Skeletal muscle satellite cell (primary cell): Measurements from ENCODE around the gene PPP2R2D.

Experiments used
- H3K27me3 ChIP-seq: 2 replicates; pipeline ENCODE4 v1.7.0; 2013; ENCODE audit warnings: low read length; ENCODE audit not compliant: control insufficient read depth, insufficient read depth
- H3K36me3 ChIP-seq: 2 replicates; pipeline ENCODE4 v1.7.0; 2013; ENCODE audit warnings: mild to moderate bottlenecking, control low read depth, low read length; ENCODE audit not compliant: insufficient read depth
- H3K4me1 ChIP-seq: 2 replicates; pipeline ENCODE4 v1.7.0; 2013; ENCODE audit warnings: low read length; ENCODE audit not compliant: control insufficient read depth, insufficient read depth
- H3K4me2 ChIP-seq: 2 replicates; pipeline ENCODE4 v1.7.0; 2013; ENCODE audit warnings: mild to moderate bottlenecking, low read length
- H3K4me3 ChIP-seq: 2 replicates; pipeline ENCODE4 v1.7.0; 2013; ENCODE audit warnings: low read length
- H3K9ac ChIP-seq: 2 replicates; pipeline ENCODE4 v1.7.0; 2013; ENCODE audit warnings: mild to moderate bottlenecking, low read depth, low read length, moderate library complexity
- H3K9me3 ChIP-seq: replicated peaks from 2 replicates; pipeline ENCODE4 v1.7.0; 2013; ENCODE audit warnings: mild to moderate bottlenecking, control low read depth, low read length

Gene PPP2R2D

DNA sequence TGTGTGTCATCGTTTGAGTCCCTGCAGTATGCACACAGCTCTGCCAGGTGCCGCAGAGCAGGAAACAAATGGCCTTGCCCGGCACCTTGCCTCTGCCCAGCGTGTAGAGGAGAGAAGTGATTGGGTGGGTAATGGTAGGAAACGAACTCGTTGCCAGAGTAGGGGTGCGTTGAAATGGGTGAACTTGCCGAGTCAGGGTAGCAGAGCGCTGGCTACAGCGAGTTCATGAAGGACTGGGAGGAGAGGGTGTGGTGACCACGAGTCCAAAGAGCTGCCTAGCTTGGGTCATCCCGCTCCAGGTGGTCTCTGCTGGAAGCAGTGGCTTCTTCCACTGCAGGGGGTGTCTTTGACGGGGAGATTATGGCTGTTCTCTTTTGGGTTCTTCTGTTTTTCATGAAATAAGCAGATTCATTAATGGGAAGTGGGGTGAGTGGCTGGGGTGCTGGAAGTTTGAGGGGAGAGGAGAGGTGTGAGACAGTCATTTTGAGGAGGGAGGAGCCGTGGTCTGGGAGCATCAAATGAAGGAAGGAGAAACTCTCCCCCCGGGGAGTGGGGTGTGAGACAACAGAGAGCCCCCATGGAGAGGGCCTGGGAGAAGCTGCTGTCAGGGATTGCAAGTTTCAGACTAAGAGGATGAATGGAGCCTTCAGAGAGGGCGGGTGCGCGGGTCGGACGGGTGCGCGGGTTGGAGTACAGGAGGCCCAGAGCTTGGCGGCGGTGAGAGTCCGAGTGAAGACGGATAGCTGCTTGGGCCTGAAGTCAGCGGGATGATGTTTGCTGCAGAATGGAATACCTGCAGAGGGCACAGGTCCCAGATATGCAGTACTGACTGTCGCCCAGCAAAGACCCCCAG, 26.2 kb downstream of the PPP2R2D start:
- Histone ChIP-seq H3K27me3 (no peaks in the 10 kb centered on the region), H3K9me3 (no peaks in the 10 kb centered on the region), H3K4me2 (no peak overlapping the region), H3K4me1 (peaks cover 37% of the 10 kb centered on the region), H3K36me3 (no peaks in the 10 kb centered on the region), H3K9ac (no peak overlapping the region), H3K4me3 (no peak overlapping the region)

DNA sequence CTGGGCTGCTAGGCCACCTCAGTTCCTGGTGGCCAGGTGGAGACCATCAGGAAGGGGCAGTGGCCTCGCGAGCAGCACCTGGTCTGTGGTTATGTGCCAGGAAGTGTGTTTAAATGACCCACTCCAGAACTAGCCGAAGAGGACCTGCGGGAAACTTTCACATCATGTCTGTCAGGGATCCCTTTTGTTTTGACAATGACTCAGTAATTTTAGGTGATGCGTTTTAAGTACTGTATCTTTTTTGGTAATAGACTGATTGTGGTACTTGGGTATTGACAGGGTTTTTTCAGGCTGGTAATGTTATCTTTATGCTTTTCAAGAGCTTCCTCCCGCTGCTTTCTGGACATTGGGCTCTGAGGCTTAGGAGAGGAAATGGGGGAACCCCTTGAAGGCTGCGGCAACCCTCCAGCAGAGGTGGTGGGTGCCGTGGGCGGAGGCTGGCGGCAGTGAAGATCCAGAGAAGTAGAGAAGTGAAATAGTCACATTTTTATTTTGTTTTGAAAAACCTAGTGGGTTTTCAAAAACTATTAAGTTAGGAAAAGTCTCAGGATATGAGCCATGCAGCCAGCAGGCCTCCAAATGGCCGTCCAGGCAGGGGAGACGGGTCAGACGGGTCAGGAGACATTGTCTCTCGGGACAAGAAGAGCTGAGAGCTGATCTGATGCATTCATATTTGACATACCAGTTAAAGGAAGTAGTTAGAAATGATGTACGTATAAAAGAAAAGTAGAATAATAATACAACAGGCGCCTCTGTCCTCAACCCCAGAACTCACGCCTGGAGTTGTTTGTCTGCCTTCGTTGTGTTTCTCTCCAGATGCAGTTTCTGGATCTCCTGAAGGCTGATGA, 27.7 kb downstream of the PPP2R2D start:
- H3K27me3 ChIP-seq: no peaks in the 10 kb centered on the region
- no peak overlapping the region for H3K4me3 ChIP-seq
- peak overlapping the region; percentile 28 for H3K9ac ChIP-seq
- H3K9me3 ChIP-seq: no peaks in the 10 kb centered on the region
- H3K4me2 ChIP-seq: peak overlapping the region; percentile 36
- no peaks in the 10 kb centered on the region for H3K36me3 ChIP-seq
- peaks cover 51% of the 10 kb centered on the region for H3K4me1 ChIP-seq

DNA sequence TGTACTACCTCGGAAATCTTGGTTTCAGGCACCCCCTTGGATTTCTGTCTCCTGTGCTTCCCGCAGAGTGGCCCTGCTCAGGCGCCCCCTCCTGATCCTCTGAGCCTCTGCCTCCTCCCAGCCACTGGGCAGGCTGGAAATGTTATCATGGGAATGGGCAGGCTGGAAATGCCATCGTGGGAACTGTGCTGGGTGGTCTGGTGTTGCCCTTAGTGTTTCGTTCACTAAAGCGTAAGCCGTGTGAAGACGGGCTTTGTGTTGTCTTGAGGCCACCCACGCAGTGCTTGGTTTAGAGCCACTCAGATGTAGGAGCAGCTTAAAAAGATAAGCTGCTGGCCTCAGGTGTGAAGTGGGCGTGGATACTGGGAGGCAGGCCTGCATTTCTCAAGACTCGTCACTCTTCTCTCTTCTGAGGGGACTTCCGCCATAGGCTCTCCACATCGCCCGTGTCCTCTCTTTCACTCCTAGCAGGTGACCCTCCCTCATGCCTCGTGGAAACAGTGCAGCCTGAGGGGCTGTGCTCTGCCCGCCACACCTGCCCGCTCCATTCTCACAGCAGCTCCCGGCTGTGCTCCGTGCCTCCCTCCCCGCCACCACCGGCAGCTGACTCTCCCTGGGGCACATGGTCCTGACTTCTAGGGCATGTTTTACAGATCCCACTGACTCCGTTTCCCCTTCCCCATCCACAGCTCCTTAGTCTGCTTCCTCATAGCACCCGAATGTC, 28.5 kb downstream of the PPP2R2D start:
- H3K27me3 ChIP-seq: no peaks in the 10 kb centered on the region
- peaks cover 2% of the 10 kb centered on the region for H3K36me3 ChIP-seq
- no peak overlapping the region for H3K9ac ChIP-seq
- H3K4me2 ChIP-seq: peak overlapping the region; percentile 36
- H3K9me3 ChIP-seq: no peaks in the 10 kb centered on the region
- no peak overlapping the region for H3K4me3 ChIP-seq
- peaks cover 53% of the 10 kb centered on the region for H3K4me1 ChIP-seq

DNA sequence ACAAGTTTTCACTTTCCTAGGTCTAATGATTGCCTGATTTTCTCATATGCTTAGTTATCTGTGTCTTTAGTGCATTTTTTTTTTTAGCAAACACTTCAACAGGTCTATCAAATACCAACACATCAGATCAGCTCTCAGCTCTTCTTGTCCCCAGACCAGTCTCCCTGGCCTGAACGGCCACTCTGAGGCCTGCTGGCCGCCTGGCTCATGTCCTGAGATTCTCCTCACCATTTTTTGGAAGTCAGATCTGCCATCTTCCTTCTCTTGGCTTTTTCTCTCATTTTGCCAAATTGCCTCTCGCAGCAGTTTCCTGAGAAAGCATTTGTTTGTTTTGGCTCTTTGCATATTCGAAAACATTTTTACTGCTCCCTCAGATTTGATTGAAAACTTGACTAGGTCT, 29.3 kb downstream of the PPP2R2D start:
- no peaks in the 10 kb centered on the region for H3K27me3 ChIP-seq
- H3K9ac ChIP-seq: no peak overlapping the region
- H3K4me1 ChIP-seq: peaks cover 53% of the 10 kb centered on the region
- H3K9me3 ChIP-seq: no peaks in the 10 kb centered on the region
- peaks cover 4% of the 10 kb centered on the region for H3K36me3 ChIP-seq
- no peak overlapping the region for H3K4me3 ChIP-seq
- H3K4me2 ChIP-seq: no peak overlapping the region

DNA sequence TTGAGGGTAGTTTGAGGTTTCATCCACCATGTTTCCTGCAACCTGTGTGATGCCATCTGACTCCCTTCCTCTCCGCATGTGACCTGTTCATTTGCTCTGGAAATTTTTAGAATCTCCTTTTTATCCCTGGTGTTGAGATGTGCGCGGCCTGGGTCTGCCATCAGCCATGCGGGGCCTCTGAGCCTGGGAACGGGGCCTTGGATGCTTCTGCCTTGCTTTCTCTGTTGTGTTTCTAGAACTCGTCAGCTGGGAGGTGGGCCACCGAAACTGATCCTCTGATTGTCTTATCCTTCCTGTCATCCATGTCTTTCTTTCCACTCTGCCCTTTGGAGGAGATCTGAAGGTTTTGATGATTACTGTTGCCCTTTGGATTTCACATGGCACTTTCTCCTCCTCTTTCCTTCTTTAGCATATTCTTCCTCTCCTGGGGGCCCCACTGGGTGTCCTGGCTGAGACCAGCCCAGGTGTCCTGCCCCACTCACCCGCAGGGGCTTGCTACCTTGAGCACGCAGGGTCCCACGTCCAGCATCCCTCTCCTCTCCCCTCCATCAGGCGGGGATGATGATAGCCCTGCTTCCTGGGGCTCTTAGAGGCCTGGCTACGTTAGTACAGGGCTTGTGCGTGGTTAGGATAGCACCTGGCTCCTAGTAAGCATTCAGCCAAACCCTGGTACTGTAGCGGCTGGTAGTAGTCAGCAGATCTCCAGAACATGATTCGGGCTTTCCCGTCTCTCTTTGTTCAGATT, 29.9 kb downstream of the PPP2R2D start:
- Histone ChIP-seq H3K36me3 (peaks cover 4% of the 10 kb centered on the region), H3K4me2 (no peak overlapping the region), H3K4me1 (peaks cover 53% of the 10 kb centered on the region), H3K4me3 (no peak overlapping the region), H3K9ac (no peak overlapping the region), H3K9me3 (no peaks in the 10 kb centered on the region), H3K27me3 (no peaks in the 10 kb centered on the region)

DNA sequence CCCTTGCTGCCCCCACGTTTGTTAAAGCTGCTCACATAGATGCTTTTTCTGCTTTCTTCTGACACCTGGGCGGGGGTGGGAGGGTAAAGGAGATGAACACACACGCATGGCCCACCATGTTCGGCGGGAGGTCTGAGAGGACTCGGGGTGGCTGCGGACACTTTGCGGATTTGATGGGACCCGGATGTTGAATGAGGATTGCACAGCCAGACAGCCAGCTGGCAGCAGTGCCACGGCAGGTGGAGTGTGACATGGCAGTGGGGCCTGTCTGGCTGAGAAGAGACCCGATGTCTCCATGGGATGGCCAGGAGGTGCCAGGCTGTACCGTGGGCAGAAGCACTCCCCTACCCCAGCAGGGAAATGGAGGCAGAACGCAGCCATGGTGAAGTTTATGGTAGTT, 31.2 kb downstream of the PPP2R2D start:
- H3K4me2 ChIP-seq: no peak overlapping the region
- H3K36me3 ChIP-seq: peaks cover 11% of the 10 kb centered on the region
- H3K9me3 ChIP-seq: no peaks in the 10 kb centered on the region
- no peak overlapping the region for H3K9ac ChIP-seq
- H3K27me3 ChIP-seq: no peaks in the 10 kb centered on the region
- H3K4me1 ChIP-seq: peaks cover 53% of the 10 kb centered on the region
- no peak overlapping the region for H3K4me3 ChIP-seq

DNA sequence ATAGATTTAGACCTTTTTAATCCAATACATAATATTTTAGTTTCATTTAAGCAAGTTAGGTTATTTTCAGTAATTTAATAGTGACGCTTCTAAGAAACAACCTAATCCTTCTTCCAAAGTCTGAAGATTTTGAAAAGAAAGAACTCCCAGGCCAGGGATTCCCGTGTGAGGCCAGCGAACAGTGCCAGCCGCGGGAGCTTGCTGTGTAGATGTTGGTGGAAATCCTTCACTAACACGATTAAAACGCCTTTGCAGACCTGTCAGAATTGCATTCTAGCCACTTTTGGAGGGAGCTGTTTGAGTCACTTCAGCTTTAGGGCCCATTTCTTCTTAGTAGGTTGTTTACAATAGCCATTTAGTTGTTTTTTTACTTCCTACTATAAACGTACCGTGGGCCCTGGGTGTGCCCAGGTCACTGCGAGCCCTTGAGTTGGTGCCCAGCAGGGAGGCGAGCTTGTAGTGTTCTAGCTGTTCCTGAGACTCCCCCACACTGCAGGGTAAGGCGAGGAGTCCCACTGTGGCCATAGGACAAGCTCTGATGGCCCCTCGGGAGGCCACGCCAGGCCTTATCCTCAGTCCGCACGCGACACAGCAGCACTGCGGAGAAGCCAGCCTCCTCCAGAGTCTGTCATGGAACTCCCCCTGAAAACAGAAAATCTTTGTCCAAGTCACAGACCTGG, 32.3 kb downstream of the PPP2R2D start:
- H3K4me3 ChIP-seq: no peak overlapping the region
- no peaks in the 10 kb centered on the region for H3K27me3 ChIP-seq
- H3K4me2 ChIP-seq: peak overlapping the region; percentile 25
- no peaks in the 10 kb centered on the region for H3K9me3 ChIP-seq
- H3K4me1 ChIP-seq: peaks cover 50% of the 10 kb centered on the region
- H3K36me3 ChIP-seq: peaks cover 20% of the 10 kb centered on the region
- no peak overlapping the region for H3K9ac ChIP-seq

DNA sequence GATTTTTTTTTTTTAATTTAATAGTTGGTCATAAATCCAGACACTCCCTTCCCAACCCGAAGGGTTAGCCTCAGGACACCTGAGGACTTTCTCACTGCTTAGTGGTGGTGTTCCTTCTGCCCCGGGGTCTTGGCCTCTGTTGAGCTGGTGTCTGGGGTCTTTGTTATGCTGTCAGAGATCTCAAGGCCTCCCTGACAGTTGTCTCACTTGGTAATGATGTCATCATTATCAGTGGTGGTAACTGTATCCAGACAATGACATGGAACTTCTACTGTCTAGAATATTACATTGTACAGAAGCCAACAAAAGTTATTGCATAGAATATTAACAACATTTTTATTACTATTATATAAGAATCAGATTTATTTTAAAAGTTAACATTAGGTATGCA, 32.9 kb downstream of the PPP2R2D start:
- Histone ChIP-seq H3K9me3 (no peaks in the 10 kb centered on the region), H3K27me3 (no peaks in the 10 kb centered on the region), H3K4me1 (peaks cover 44% of the 10 kb centered on the region), H3K9ac (no peak overlapping the region), H3K4me3 (no peak overlapping the region), H3K4me2 (no peak overlapping the region), H3K36me3 (peaks cover 25% of the 10 kb centered on the region)

DNA sequence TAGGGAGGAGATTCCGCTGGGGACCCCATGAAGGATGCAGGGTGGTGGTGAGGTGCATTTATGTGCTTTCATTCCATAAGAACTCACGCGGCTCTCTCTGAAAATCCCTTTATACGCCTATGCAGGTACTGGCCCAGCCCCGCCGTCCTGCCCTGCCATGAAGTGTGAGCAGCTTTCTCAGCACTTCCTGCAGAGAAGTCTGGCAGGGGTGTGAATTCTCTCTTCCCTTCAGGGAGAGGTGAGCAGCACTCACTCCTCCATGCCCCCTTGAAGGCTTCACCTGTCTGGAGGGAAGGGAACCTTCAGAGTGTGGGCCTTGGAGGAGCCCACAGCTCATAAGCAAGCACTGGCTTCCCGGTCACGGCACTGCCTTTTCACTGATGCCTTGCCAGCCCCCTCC, 34.0 kb downstream of the PPP2R2D start:
- no peaks in the 10 kb centered on the region for H3K27me3 ChIP-seq
- peaks cover 35% of the 10 kb centered on the region for H3K4me1 ChIP-seq
- no peaks in the 10 kb centered on the region for H3K9me3 ChIP-seq
- H3K4me3 ChIP-seq: no peak overlapping the region
- H3K36me3 ChIP-seq: peaks cover 27% of the 10 kb centered on the region
- H3K4me2 ChIP-seq: no peak overlapping the region
- no peak overlapping the region for H3K9ac ChIP-seq

DNA sequence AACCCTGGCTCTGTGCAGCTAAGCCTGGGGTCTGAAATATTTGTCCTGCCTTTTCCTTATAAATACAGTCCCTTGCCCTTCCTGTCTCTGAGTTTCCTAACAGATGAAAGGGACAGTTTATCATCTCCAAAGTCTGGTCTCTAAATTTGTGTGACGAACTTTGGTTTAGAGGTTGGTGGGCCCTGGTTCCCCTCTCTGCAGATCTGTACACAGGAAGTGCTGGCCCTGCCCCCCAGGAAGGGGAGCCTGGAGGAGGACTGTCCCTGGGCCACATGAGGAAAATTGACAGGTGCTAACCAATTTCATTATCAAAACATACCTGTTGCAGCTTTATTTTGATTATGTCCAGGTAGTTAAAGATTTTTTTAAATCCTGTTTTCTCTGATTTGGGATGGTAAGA, 34.5 kb downstream of the PPP2R2D start:
- Histone ChIP-seq H3K9ac (no peak overlapping the region), H3K36me3 (peaks cover 27% of the 10 kb centered on the region), H3K9me3 (no peaks in the 10 kb centered on the region), H3K4me1 (peaks cover 32% of the 10 kb centered on the region), H3K27me3 (no peaks in the 10 kb centered on the region), H3K4me3 (no peak overlapping the region), H3K4me2 (no peak overlapping the region)
